T47D (cell line): ENCODE data around the gene CCDC14.
A peak's percentile ranks its signal among the peaks of the same experiment; 100 is the strongest.
"Not testable (repeated sequence)": the region's sequence is repeated elsewhere in the genome, so short reads cannot be mapped to it uniquely, and the experiment has no call there.

Experiments used
- DNase-seq, 2 experiments: peaks; one replicate each; pipeline versions ENCODE4 v3.0.0 to v3.0.0-alpha.2; 2011 to 2012; ENCODE audit warnings: low read depth in 1 of 2, low spot score in 1 of 2
- JUND ChIP-seq: IDR thresholded peaks from 2 replicates; pipeline ENCODE4 v1.6.1; 2012; ENCODE audit warnings: low read depth
- in situ Hi-C: cut with HindIII; loops from 2 replicates; pipeline ENCODE4 v1.10.0; 2016; ENCODE audit warnings: low sequenced_read_pairs, low pct_unique_long_range_greater_than_20kb

Gene CCDC14

GRCh38 chr3:123892195-123892594, 68.8 kb downstream of the CCDC14 start:
- in situ Hi-C loops = no loop called here
- TF ChIP-seq JUND = no peak
- no peak for DNase-seq

- in situ Hi-C loops, DNase-seq: not testable (repeated sequence)
Observed at GRCh38 chr3:123890991-123891390, 70.0 kb downstream of the CCDC14 start.

GRCh38 chr3:123890162-123890561, 70.9 kb downstream of the CCDC14 start:
- in situ Hi-C loops, DNase-seq: not testable (repeated sequence)

GRCh38 chr3:123884993-123885392, 76.0 kb downstream of the CCDC14 start:
- no peak for DNase-seq
- in situ Hi-C loops = no loop called here
- TF ChIP-seq JUND = no peak

- DNase-seq = peak; percentile 81 to 97
- in situ Hi-C loops = no loop called here
- no peak for TF ChIP-seq JUND
Observed at GRCh38 chr3:123884203-123884831, 76.7 kb downstream of the CCDC14 start, which contains the start of gene MYLK. Gene MYLK, minus strand, starts transcription at chr3:123884332. Its CDS starts 90,491 bp downstream, at chr3:123793841.

GRCh38 chr3:123883701-123884202, 77.3 kb downstream of the CCDC14 start:
- no peak for DNase-seq
- in situ Hi-C loops = no loop called here
- TF ChIP-seq JUND = no peak

GRCh38 chr3:123883111-123883510, 77.9 kb downstream of the CCDC14 start:
- TF ChIP-seq JUND = no peak
- DNase-seq = no peak
- in situ Hi-C loops = no loop called here

GRCh38 chr3:123881771-123882170, 79.3 kb downstream of the CCDC14 start:
- TF ChIP-seq JUND = no peak
- in situ Hi-C loops = no loop called here
- DNase-seq = no peak

- peak in 1 of 2 experiments; percentile 42 for DNase-seq
- TF ChIP-seq JUND = no peak
- in situ Hi-C loops = no loop called here
Observed at GRCh38 chr3:123880998-123881561, 79.9 kb downstream of the CCDC14 start.

GRCh38 chr3:123878807-123879206, 82.2 kb downstream of the CCDC14 start:
- in situ Hi-C loops = no loop called here
- TF ChIP-seq JUND = no peak
- DNase-seq = no peak

- in situ Hi-C loops = no loop called here
- TF ChIP-seq JUND = no peak
- no peak for DNase-seq
Observed at GRCh38 chr3:123877965-123878364, 83.1 kb downstream of the CCDC14 start.

GRCh38 chr3:123877466-123877865, 83.6 kb downstream of the CCDC14 start:
- in situ Hi-C loops = no loop called here
- TF ChIP-seq JUND = no peak
- no peak for DNase-seq

GRCh38 chr3:123876858-123877257, 84.2 kb downstream of the CCDC14 start:
- DNase-seq = peak in 1 of 2 experiments; percentile 18
- TF ChIP-seq JUND = no peak
- in situ Hi-C loops = no loop called here
